ENCODE results near the gene MAB21L2.

- TF ChIP-seq CTCF (IDR thresholded peaks at IDR 0.05) (no peak), POLR2A (IDR thresholded peaks at IDR 0.05) (no peak)
These were observed 19.0 kb downstream of the MAB21L2 start for GRCh38 chr4:150600812-150601445.
